Endothelial cell of umbilical vein (primary cell): ENCODE measurements around the gene CDH23. TPM values are rescaled to one million over a fixed set of nuclear protein-coding genes. Genes with fewer than 3 reads are reported as not detected.

Experiments
- BruUV-seq: library from RNA; stranded (reverse); fragments of 400-500 nt; replicated peaks from 2 replicates; lab custom pipeline; 2021; lab: Mats Ljungman, UMichigan
- CTCF ChIA-PET: fragments of 300-600, 350-600 bp; sonication (Branson Sonifier 250); formaldehyde crosslinking; loops from one replicate; lab custom pipeline; 2021; ENCODE audit warnings: antibody characterized with exemption, inconsistent platforms; lab: Charles Lee
- POLR2A ChIA-PET: fragments of 300-600, 350-600 bp; sonication (Branson Sonifier 250); formaldehyde crosslinking; loops from one replicate; lab custom pipeline; 2021; ENCODE audit warnings: antibody characterized with exemption, inconsistent platforms; lab: Charles Lee
- DNase-seq: peaks from one replicate; pipeline ENCODE4 v3.0.0-alpha.2; 2011; ENCODE audit warnings: low read depth, low spot score
- FAIRE-seq: peaks from 2 replicates; lab custom pipeline; 2011; peaks lifted over from hg19 to GRCh38; lab: Jason Lieb, UNC
- H2AFZ ChIP-seq: 2 replicates; pipeline ENCODE4 v1.6.0; 2012; ENCODE audit warnings: low read depth, low read length, control low read depth, inconsistent platforms
- H3K27ac ChIP-seq: 2 replicates; pipeline ENCODE4 v1.5.1; 2011; ENCODE audit warnings: low read depth, mild to moderate bottlenecking, control low read depth, low read length, moderate library complexity; ENCODE audit not compliant: insufficient read depth
- H3K27me3 ChIP-seq, 2 experiments: 2 replicates each; pipeline versions ENCODE4 v1.6.0 to v1.6.1; 2011; ENCODE audit warnings: low read length in 2 of 2, mixed read lengths in 1 of 2; ENCODE audit not compliant: control insufficient read depth in 2 of 2, insufficient read depth in 2 of 2
- H3K36me3 ChIP-seq, 2 experiments: 2 replicates in 1 of 2; 3 replicates in 1 of 2; pipeline ENCODE4 v1.5.1; 2011; ENCODE audit warnings: low read length in 2 of 2, mild to moderate bottlenecking in 1 of 2, moderate library complexity in 1 of 2; ENCODE audit not compliant: control insufficient read depth in 2 of 2, insufficient read depth in 2 of 2; ENCODE audit errors: extremely low read depth in 1 of 2
- H3K4me1 ChIP-seq: 3 replicates; pipeline ENCODE4 v1.5.1; 2011; ENCODE audit warnings: mild to moderate bottlenecking, low read length; ENCODE audit not compliant: control insufficient read depth, insufficient read depth; ENCODE audit errors: extremely low read depth
- H3K4me2 ChIP-seq: 2 replicates; pipeline ENCODE4 v1.6.1; 2011; ENCODE audit warnings: low read length, control low read depth, mixed read lengths; ENCODE audit not compliant: insufficient read depth
- H3K4me3 ChIP-seq, 3 experiments: fragments of 200-600 bp in 1 of 3; sonication (generic), shearing (Covaris generic) in 1 of 3; replicated peaks in 1 of 3; 2 replicates each; pipeline ENCODE4 v1.5.1; 2011 to 2016; ENCODE audit warnings: control low read depth in 3 of 3, low read length in 3 of 3, mild to moderate bottlenecking in 2 of 3, inconsistent platforms in 1 of 3, low read depth in 1 of 3, moderate library complexity in 1 of 3; ENCODE audit not compliant: insufficient read depth in 1 of 3
- H3K79me2 ChIP-seq: 2 replicates; pipeline ENCODE4 v1.6.0; 2012; ENCODE audit warnings: low read length, inconsistent platforms; ENCODE audit not compliant: control insufficient read depth, insufficient read depth
- H3K9ac ChIP-seq: replicated peaks from 2 replicates; pipeline ENCODE3; 2011; ENCODE audit warnings: low read length, control low read depth; ENCODE audit not compliant: insufficient read depth; ENCODE audit errors: extremely low read depth
- H3K9me1 ChIP-seq: replicated peaks from 3 replicates; pipeline ENCODE4 v1.6.0; 2011; ENCODE audit warnings: mild to moderate bottlenecking, low read length; ENCODE audit not compliant: control insufficient read depth, insufficient read depth; ENCODE audit errors: extremely low read depth
- H3K9me3 ChIP-seq: replicated peaks from 2 replicates; pipeline ENCODE4 v1.5.1; 2012; ENCODE audit warnings: low read length, inconsistent platforms; ENCODE audit not compliant: control insufficient read depth, insufficient read depth
- H4K20me1 ChIP-seq: replicated peaks from 2 replicates; pipeline ENCODE3; 2011; ENCODE audit warnings: mild to moderate bottlenecking, low read length; ENCODE audit not compliant: control insufficient read depth, insufficient read depth; ENCODE audit errors: extremely low read depth
- CTCF ChIP-seq, 2 donors: IDR thresholded peaks; 1 replicate in 1 of 2; 2 replicates in 1 of 2; pipeline ENCODE4 v1.5.1; 2011; ENCODE audit warnings: low read length in 2 of 2, mild to moderate bottlenecking in 2 of 2, moderate library complexity in 2 of 2, control low read depth in 1 of 2, inconsistent platforms in 1 of 2, low read depth in 1 of 2; ENCODE audit not compliant: insufficient read depth in 1 of 2; ENCODE audit errors: extremely low read depth in 1 of 2
- EZH2 ChIP-seq: IDR thresholded peaks from 2 replicates; pipeline ENCODE4 v1.6.1; 2012; ENCODE audit warnings: borderline replicate concordance, low read depth, mild to moderate bottlenecking, moderate library complexity, low read length, inconsistent platforms; ENCODE audit not compliant: severe bottlenecking
- FOS ChIP-seq: IDR thresholded peaks from 2 replicates; pipeline ENCODE4 v1.6.1; 2011; ENCODE audit warnings: mild to moderate bottlenecking, low read length, moderate library complexity, borderline replicate concordance; ENCODE audit not compliant: insufficient read depth
- GATA2 ChIP-seq: IDR thresholded peaks from 2 replicates; pipeline ENCODE4 v1.7.0; 2011; ENCODE audit warnings: low read depth, mild to moderate bottlenecking, moderate library complexity, mixed read lengths, low read length; ENCODE audit not compliant: insufficient read length, insufficient read depth
- JUN ChIP-seq: IDR thresholded peaks from 2 replicates; pipeline ENCODE4 v1.6.1; 2011; ENCODE audit warnings: borderline replicate concordance, low read depth; ENCODE audit not compliant: insufficient read length, insufficient read depth
- MAX ChIP-seq: IDR thresholded peaks from 2 replicates; pipeline ENCODE4 v1.6.1; 2011; ENCODE audit not compliant: insufficient read depth, insufficient read length
- MYC ChIP-seq: IDR thresholded peaks from one replicate; pipeline ENCODE4 v1.6.1; 2011; ENCODE audit warnings: mild to moderate bottlenecking, low read depth, low read length
- POLR2A ChIP-seq: IDR thresholded peaks from 2 replicates; pipeline ENCODE4 v1.6.1; 2012; ENCODE audit warnings: low read depth, mild to moderate bottlenecking, control low read depth, low read length
- POLR2AphosphoS5 ChIP-seq: IDR thresholded peaks from 2 replicates; pipeline ENCODE4 v1.6.1; 2012; ENCODE audit warnings: low read depth, mild to moderate bottlenecking, control low read depth, low read length, moderate library complexity; ENCODE audit not compliant: insufficient read depth
- dilution Hi-C: fragments of 300-500 bp; cut with MboI; formaldehyde crosslinking; loops from one replicate; pipeline ENCODE4 v1.15.0; 2019; ENCODE audit warnings: low sequenced_read_pairs; ENCODE audit not compliant: extremely low pct_ligation_motif_present
- intact Hi-C: fragments of 100-400 bp; cut with micrococcal nuclease; formaldehyde crosslinking; loops from one replicate; pipeline ENCODE4 v1.10.0; 2022
- polyA plus RNA-seq, 4 experiments: library from polyadenylated mRNA; depleted of rRNA in 3 of 4; stranded (reverse) in 3 of 4; unstranded in 1 of 4; fragments of >200 nt; gene quantifications; 2 replicates each; pipeline versions ENCODE4 v1.2.1 to v1.2.3, GENCODE V29; 2011 to 2012; ENCODE audit warnings: missing spikeins in 1 of 4
- total RNA-seq: library from RNA; stranded (reverse); gene quantifications from 2 replicates; pipeline ENCODE4 v1.2.3, GENCODE V29; 2021

The CDH23 gene
- total and polyA plus RNA-seq, 2 donors (not counting 3 experiments of a cell fraction or from before 2014, with no cell fraction given) = not detected

GRCh38 chr10:71494980-71495381 is 98.3 kb downstream of the CDH23 start:
- Histone ChIP-seq H3K9ac (no peak overlapping the region), H4K20me1 (no peaks in the 10 kb centered on the region), H3K4me2 (no peak overlapping the region), H3K27me3 (peaks cover 17 to 22% of the 10 kb centered on the region in 2 experiments), H2AFZ (no peak overlapping the region), H3K79me2 (no peaks in the 10 kb centered on the region), H3K9me3 (no peaks in the 10 kb centered on the region), H3K36me3 (no peaks in the 10 kb centered on the region), H3K4me3 (no peak overlapping the region), H3K27ac (no peak overlapping the region), H3K4me1 (no peaks in the 10 kb centered on the region), H3K9me1 (no peaks in the 10 kb centered on the region)
- DNase-seq (no peak), FAIRE-seq (no peak)
- POLR2A ChIA-PET = no interaction called here
- TF ChIP-seq MYC = no peak
- no peak for TF ChIP-seq JUN
- no peak for TF ChIP-seq FOS
- TF ChIP-seq POLR2A = no peak
- TF ChIP-seq MAX = no peak
- CTCF ChIA-PET = interaction anchor here (1.3 kb wide), 1 partner anchor 9 kb away, joined by 10 read pairs; no protein-coding TSS in a partner anchor
- intact Hi-C loops = no loop called here
- no TSS peak for BruUV-seq
- dilution Hi-C loops = no loop called here

- TF ChIP-seq FOS = no peak
- TF ChIP-seq POLR2AphosphoS5 = no peak
- no peak for TF ChIP-seq MYC
- TF ChIP-seq GATA2 = no peak
- TF ChIP-seq CTCF (IDR thresholded peaks at IDR 0.05; ENCODE audit: extremely low read depth in 1 of 2, insufficient read depth in 1 of 2, low read depth in 1 of 2, low read length in 2 of 2) = no peak
- no peak for TF ChIP-seq EZH2
- TF ChIP-seq JUN = no peak
- H3K9ac ChIP-seq = no peak overlapping the region
- H2AFZ ChIP-seq = no peak overlapping the region
- H3K79me2 ChIP-seq = no peaks in the 10 kb centered on the region
- FAIRE-seq = no peak
- H4K20me1 ChIP-seq = no peaks in the 10 kb centered on the region
- no peak overlapping the region for H3K27ac ChIP-seq
- H3K4me1 ChIP-seq = no peaks in the 10 kb centered on the region
- ChIA-PET POLR2A (no interaction called here), CTCF (interaction anchor here (1.0 to 1.6 kb wide), 3 partner anchors 11 to 72 kb away, joined by 3 to 5 read pairs (median 3); no protein-coding TSS in a partner anchor)
- no TSS peak for BruUV-seq
- no peaks in the 10 kb centered on the region for H3K9me3 ChIP-seq
- intact Hi-C loops (no loop called here), dilution Hi-C loops (no loop called here)
- no peaks in the 10 kb centered on the region for H3K9me1 ChIP-seq
- DNase-seq = no peak
- H3K4me2 ChIP-seq = no peak overlapping the region
- no peak overlapping the region for H3K4me3 ChIP-seq
- peaks cover 17 to 22% of the 10 kb centered on the region in 2 experiments for H3K27me3 ChIP-seq
- H3K36me3 ChIP-seq = no peaks in the 10 kb centered on the region
Observed at GRCh38 chr10:71496927-71497762, 100.4 kb downstream of the CDH23 start.
